Measurements from ENCODE around the gene CACNA2D2. TPM values are rescaled to one million over a fixed set of nuclear protein-coding genes. Genes with fewer than 3 reads are reported as not detected.

CACNA2D2 gene
- total and polyA plus RNA-seq, 2 donors (not counting 1 experiment from before 2014, with no cell fraction given), result 0.06 TPM; not detected in 1

DNA sequence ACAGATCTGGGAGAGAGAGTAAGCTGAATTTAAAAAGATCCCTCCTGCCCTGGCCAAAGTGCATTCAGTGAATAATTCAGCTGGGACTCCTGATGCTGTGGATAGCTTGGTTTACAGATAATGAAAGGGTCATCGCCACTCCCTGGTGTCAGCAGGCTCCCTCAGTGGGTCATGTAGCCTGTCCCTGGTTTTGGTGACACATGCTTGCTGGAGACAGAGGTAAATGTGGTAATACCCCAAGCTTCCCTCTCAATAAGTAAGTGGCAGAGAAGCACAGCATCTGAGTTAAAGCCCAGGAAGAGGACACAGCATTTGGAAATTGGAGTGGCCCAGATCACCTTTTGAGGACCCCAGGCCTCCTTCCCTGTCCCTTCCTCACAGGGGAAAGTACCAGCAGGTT lies 146.0 kb downstream of the CACNA2D2 start:
- no peaks in the 10 kb centered on the region for H3K27me3 ChIP-seq (ENCODE audit: control insufficient read depth, insufficient read depth, low read length)
- H3K79me2 ChIP-seq (ENCODE audit: control insufficient read depth, insufficient read depth, low read length), result peaks cover 47% of the 10 kb centered on the region
- peak overlapping the region; percentile 72 to 84 (median 73) for H3K4me3 ChIP-seq (replicated peaks in 1 of 4; ENCODE audit: control extremely low read depth in 1 of 4, insufficient read depth in 1 of 4, low read depth in 3 of 4, low read length in 4 of 4)
- peaks cover 26% of the 10 kb centered on the region for H3K36me3 ChIP-seq (ENCODE audit: control insufficient read depth, insufficient read depth, low read length)
- no peak overlapping the region for H3K27ac ChIP-seq (ENCODE audit: insufficient read depth, low read length)
- H3K4me2 ChIP-seq (ENCODE audit: extremely low read depth, insufficient read depth, low read length), result peak overlapping the region; percentile 99
- H4K20me1 ChIP-seq (ENCODE audit: control insufficient read depth, extremely low read depth, insufficient read depth, low read length), result no peaks in the 10 kb centered on the region
- peak overlapping the region; percentile 26 for H3K9ac ChIP-seq (ENCODE audit: insufficient read depth, low read length)
- H2AFZ ChIP-seq (ENCODE audit: low read length), result no peak overlapping the region
- no peak for DNase-seq (ENCODE audit: low read depth in 2 of 2)
- peaks cover 8% of the 10 kb centered on the region for H3K4me1 ChIP-seq (ENCODE audit: control insufficient read depth, extremely low read depth, insufficient read depth, low read length)
- no peak for TF ChIP-seq EZH2 (IDR thresholded peaks at IDR 0.05; ENCODE audit: low read length, missing control alignments)
- TF ChIP-seq, protein P1, sequence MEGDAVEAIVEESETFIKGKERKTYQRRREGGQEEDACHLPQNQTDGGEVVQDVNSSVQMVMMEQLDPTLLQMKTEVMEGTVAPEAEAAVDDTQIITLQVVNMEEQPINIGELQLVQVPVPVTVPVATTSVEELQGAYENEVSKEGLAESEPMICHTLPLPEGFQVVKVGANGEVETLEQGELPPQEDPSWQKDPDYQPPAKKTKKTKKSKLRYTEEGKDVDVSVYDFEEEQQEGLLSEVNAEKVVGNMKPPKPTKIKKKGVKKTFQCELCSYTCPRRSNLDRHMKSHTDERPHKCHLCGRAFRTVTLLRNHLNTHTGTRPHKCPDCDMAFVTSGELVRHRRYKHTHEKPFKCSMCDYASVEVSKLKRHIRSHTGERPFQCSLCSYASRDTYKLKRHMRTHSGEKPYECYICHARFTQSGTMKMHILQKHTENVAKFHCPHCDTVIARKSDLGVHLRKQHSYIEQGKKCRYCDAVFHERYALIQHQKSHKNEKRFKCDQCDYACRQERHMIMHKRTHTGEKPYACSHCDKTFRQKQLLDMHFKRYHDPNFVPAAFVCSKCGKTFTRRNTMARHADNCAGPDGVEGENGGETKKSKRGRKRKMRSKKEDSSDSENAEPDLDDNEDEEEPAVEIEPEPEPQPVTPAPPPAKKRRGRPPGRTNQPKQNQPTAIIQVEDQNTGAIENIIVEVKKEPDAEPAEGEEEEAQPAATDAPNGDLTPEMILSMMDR (conservative IDR thresholded peaks at IDR 0.05 in 1 of 2, IDR thresholded peaks at IDR 0.05 in 1 of 2; ENCODE audit: low read depth in 1 of 2, low read length in 2 of 2), result no peak
- no peaks in the 10 kb centered on the region for H3K9me3 ChIP-seq (ENCODE audit: control insufficient read depth, insufficient read depth, low read depth, low read length)

DNA sequence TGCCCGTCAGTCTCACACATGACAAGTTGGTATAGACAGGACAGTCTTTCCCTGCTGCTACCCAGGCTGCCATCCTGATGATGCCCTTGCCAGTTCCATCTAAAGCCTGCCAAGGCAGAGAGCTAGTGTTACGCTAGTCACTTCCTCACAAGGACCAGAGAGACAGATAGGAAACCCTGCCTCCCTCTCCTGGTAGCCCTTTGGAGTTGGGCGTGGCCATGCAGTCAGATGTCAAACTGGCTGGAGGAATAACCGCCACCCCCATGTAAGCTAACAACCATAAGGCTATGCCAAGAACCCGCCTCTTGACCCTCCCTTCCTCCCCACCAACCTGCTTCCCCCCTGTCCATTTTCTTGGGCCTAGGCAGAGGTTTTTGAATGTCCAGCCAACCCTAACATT lies 146.9 kb downstream of the CACNA2D2 start:
- TF ChIP-seq, protein P1 (conservative IDR thresholded peaks at IDR 0.05 in 1 of 2, IDR thresholded peaks at IDR 0.05 in 1 of 2; ENCODE audit: low read depth in 1 of 2, low read length in 2 of 2), result no peak
- no peak for TF ChIP-seq EZH2 (IDR thresholded peaks at IDR 0.05; ENCODE audit: low read length, missing control alignments)
- no peaks in the 10 kb centered on the region for H3K27me3 ChIP-seq (ENCODE audit: control insufficient read depth, insufficient read depth, low read length)
- H3K4me2 ChIP-seq (ENCODE audit: extremely low read depth, insufficient read depth, low read length), result peak overlapping the region; percentile 99
- H3K9me3 ChIP-seq (ENCODE audit: control insufficient read depth, insufficient read depth, low read depth, low read length), result no peaks in the 10 kb centered on the region
- peaks cover 8% of the 10 kb centered on the region for H3K4me1 ChIP-seq (ENCODE audit: control insufficient read depth, extremely low read depth, insufficient read depth, low read length)
- peak in 1 of 2 donors; percentile 23 for DNase-seq (ENCODE audit: low read depth in 2 of 2)
- no peaks in the 10 kb centered on the region for H4K20me1 ChIP-seq (ENCODE audit: control insufficient read depth, extremely low read depth, insufficient read depth, low read length)
- no peak overlapping the region for H2AFZ ChIP-seq (ENCODE audit: low read length)
- H3K79me2 ChIP-seq (ENCODE audit: control insufficient read depth, insufficient read depth, low read length), result peaks cover 49% of the 10 kb centered on the region
- no peak overlapping the region for H3K9ac ChIP-seq (ENCODE audit: insufficient read depth, low read length)
- no peak overlapping the region for H3K27ac ChIP-seq (ENCODE audit: insufficient read depth, low read length)
- peak overlapping the region; percentile 72 to 84 (median 73) for H3K4me3 ChIP-seq (replicated peaks in 1 of 4; ENCODE audit: control extremely low read depth in 1 of 4, insufficient read depth in 1 of 4, low read depth in 3 of 4, low read length in 4 of 4)
- H3K36me3 ChIP-seq (ENCODE audit: control insufficient read depth, insufficient read depth, low read length), result peaks cover 26% of the 10 kb centered on the region

GRCh38 chr3:50355829-50356552 lies 147.4 kb downstream of the CACNA2D2 start:
- Histone ChIP-seq H2AFZ (ENCODE audit: low read length) (no peak overlapping the region), H4K20me1 (ENCODE audit: control insufficient read depth, extremely low read depth, insufficient read depth, low read length) (no peaks in the 10 kb centered on the region), H3K4me1 (ENCODE audit: control insufficient read depth, extremely low read depth, insufficient read depth, low read length) (peaks cover 12% of the 10 kb centered on the region), H3K4me3 (replicated peaks in 1 of 4; ENCODE audit: control extremely low read depth in 1 of 4, insufficient read depth in 1 of 4, low read depth in 3 of 4, low read length in 4 of 4) (peak overlapping the region in 3 of 4 experiments; percentile 72 to 84 (median 73)), H3K36me3 (ENCODE audit: control insufficient read depth, insufficient read depth, low read length) (peaks cover 26% of the 10 kb centered on the region), H3K27me3 (ENCODE audit: control insufficient read depth, insufficient read depth, low read length) (no peaks in the 10 kb centered on the region), H3K4me2 (ENCODE audit: extremely low read depth, insufficient read depth, low read length) (peak overlapping the region; percentile 99), H3K79me2 (ENCODE audit: control insufficient read depth, insufficient read depth, low read length) (peaks cover 54% of the 10 kb centered on the region), H3K9me3 (ENCODE audit: control insufficient read depth, insufficient read depth, low read depth, low read length) (no peaks in the 10 kb centered on the region), H3K27ac (ENCODE audit: insufficient read depth, low read length) (no peak overlapping the region), H3K9ac (ENCODE audit: insufficient read depth, low read length) (no peak overlapping the region)
- no peak for DNase-seq (ENCODE audit: low read depth in 2 of 2)
- TF ChIP-seq, protein P1 (conservative IDR thresholded peaks at IDR 0.05 in 1 of 2, IDR thresholded peaks at IDR 0.05 in 1 of 2; ENCODE audit: low read depth in 1 of 2, low read length in 2 of 2), result no peak
- TF ChIP-seq EZH2 (IDR thresholded peaks at IDR 0.05; ENCODE audit: low read length, missing control alignments), result no peak

All from fibroblast of lung (primary cell).